HG03039 (cell line): ENCODE data around the gene ADAT3.

Source experiments
- ATAC-seq: cut with Tn5 transposase; IDR thresholded peaks from one replicate; pipeline ENCODE4 v1.9.1; 2021; ENCODE audit warnings: mild to moderate bottlenecking, moderate library complexity; ENCODE audit not compliant: unreplicated experiment

Gene ADAT3

DNA sequence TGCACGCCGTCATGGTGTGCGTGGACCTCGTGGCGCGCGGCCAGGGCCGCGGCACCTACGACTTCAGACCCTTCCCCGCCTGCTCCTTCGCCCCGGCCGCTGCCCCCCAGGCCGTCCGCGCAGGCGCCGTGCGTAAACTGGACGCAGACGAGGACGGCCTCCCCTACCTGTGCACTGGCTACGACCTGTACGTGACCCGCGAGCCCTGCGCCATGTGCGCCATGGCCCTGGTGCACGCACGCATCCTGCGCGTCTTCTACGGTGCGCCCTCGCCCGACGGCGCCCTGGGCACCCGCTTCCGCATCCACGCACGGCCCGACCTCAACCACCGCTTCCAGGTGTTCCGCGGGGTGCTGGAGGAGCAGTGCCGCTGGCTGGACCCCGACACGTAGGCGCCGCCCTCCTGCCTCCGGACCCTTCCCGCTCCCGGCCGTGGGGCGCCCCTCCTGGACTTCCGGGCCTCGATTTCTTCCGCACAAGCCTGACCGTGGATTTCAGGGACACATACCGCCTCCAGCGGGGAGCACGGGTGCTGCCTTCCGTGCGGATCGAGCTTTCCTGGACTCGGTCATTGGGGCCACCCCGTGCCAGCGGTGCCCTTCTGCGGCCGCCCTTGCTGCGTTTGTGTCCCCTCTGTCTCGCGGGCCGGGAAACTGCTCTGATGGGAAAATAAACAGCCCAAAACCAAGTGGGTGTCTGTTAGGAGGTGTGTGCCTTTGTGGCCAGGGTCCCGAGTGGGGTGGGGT, 7.7 kb downstream of the ADAT3 start:
- no peak for ATAC-seq

DNA sequence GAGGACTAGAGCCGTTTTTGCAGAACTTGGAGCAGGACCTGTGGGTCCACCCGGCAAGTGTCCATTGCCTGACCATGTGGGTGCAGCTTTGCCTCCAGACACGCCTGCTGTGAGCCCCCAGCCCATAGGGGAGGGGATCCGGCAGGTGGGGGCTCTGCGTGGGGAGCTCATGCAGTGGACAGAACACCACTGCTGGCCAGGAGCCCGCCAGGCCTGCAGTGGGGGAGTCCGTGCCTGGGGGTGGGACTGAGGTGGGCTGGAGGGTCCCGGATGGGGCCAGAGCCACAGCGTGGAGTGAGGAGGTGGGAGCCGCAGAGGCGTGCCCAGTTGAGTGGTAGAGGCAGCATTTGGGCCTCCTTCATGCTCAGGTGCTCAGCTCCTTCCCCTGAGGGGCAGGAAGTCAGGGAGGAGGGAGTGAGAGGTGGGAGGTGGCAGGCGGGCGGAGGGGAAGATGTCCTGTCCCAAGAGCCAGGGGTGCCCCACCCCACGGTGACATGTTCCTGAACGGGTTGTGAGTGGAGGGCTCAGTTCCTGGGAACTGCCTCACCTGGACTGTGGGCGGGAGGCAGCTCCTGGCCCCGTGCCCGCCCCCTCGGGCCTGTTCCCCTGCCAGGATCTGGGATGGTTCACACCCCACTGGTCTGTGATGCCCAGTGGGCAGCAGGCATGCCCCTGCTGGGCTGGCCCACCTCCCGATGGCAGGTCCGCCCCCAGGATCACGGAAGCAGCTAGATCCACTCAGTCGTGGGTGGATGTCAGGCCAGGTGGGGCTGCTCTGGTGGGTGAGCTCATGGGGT, 8.8 kb downstream of the ADAT3 start:
- ATAC-seq = no peak

DNA sequence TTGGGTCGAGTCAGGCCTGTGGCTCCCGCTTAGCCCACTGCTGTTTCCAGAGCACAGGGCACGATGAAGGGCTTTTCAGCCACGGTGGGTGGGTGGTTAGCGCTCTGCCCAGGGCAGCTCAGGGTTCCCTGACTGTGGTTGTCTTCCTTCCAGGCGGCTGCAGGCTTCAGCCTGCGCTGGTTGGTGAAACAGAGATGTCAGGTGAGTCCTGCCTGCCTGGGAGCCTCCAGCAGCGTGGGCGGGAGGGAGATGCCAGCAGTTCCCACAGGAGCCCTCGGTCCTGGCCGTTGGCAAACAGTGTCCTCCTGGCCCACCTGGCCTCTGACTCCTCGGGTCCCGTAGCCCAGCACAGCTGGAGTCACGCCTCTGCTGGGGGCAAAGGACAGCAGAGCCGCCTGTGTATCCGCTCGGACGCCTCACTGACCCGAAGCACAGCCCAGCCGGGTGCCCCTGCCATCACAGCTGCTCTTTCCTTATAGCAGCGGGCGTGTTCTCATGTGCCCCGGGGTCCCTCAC, 9.7 kb downstream of the ADAT3 start:
- no peak for ATAC-seq

DNA sequence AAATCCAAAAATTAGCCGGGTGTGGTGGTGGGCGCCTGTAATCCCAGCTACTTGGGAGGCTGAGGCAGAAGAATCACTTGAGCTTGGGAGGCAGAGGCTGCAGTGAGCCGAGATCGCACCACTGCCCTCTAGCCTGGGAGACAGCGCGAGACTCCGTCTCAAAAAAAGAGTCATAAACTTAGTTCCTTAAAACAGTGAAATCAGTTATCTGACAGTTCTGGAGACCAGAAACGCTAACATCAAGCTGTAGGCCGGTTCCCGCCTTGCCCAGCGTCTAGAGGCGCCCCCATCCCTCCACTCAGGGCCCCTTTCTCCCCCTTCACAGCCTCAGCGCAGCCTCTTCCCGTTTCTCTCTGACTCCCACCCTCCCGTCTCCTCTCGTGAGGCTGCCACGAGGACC, 11.9 kb downstream of the ADAT3 start:
- no peak for ATAC-seq

DNA sequence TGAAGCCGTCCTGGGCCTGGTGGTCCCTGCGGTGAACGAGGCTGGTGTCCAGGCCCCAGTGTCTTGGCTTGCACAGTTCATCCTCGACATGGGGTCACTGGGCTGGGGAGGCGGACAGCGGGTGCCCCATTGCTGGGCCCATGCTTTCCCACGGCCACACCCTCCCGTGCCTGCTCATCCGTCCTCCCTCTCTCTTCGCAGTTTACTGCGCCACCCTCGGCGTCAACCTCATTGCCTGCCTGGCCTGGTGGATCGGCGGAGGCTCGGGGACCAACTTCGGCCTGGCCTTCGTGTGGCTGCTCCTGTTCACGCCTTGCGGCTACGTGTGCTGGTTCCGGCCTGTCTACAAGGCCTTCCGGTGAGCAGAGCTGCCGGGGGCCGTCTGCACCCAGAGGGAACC, 12.7 kb downstream of the ADAT3 start:
- no peak for ATAC-seq

DNA sequence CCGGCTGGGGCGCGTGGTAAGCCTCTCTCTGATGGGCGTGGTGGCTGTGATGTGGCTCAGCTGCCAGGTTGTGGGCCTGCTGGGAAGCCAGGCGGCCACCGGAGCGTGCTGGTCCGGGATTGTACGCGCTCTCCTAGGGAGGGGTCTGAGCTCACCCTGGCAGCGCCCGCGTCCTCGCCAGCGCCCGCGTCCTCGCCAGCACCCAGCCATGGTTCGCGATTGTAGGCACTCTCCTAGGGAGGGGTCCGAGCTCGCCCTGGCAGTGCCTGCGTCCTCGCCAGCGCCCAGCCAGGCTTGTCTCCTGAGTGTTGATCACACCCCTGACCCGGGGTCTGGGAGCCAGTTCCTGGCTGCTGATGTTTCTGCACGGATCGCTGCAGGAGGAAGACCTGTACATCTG, 13.8 kb downstream of the ADAT3 start:
- ATAC-seq = no peak

DNA sequence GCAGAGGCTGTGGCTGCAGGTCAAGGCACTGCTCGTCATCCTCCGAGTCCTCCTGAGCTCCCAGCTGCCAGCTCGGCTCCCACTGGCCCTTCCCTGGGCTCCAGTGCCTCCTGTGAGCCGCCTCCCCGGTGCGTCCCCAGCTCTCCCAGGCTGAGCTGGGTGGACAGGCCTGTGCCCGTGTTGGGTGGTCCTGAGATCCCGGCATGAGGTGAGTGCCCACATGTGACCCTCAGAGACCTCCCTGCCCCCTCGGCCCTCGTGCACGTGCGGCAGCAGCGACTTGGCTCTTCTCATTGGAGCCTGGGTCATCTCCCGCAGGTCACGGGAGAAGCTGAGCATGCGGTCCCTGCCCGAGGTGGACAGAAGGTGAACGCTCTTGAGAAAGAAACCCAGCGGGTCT, 15.4 kb downstream of the ADAT3 start:
- no peak for ATAC-seq

DNA sequence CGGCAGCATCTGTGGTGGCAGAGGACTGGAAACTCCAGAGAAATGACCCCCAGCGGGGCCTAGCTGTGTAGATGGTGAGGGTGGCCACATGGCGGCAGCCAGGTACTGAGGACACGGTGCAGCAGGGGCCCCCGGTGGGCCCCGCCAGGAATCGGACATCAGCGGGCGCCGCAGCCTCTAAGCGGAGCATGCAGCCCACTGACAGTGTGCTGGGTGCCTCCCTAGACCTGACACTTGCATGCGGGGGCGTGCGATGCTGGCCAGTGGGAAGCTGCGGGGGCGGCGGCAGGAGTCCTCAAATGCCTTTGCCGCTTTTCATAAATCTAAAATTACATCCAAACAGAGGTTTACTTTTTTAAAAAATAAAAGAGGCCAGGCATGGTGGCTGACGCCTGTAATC, 16.1 kb downstream of the ADAT3 start:
- ATAC-seq = no peak

DNA sequence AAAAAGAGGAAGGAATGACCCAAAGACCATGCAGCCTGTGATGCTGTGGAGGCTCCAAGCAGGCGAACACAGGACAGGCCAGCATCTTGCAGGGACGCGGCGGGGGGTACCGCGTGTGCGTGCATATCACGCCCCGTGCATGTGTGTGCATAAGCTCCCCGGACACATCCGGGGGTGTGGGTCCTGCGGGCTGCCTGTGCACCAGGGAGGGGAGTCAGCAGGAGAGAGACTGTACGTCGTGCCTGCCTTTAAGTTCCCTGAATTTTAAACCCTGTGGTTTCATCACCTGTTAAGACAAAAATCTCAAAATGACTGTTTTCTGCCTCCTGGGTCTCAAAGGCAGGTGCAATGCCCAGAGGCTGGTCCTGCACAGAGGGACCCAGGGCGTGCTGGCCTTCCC, 16.6 kb downstream of the ADAT3 start:
- no peak for ATAC-seq

DNA sequence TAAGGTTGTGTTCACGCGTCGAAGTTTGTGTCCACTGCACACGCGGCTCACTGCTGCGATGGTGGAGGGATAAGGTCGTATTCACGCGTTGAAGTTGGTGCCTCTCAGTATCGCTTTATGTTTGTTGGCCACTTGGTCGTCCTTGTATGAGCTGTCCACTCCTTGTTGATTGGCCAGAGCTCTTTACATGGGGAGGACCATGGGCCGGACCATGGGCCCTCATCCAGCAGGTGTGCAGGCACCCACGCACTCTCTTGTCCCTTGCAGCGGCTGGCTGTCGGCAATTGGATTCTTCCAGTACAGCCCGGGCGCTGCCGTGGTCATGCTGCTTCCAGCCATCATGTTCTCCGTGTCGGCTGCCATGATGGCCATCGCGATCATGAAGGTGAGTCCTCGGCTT, 17.6 kb downstream of the ADAT3 start:
- ATAC-seq = no peak

DNA sequence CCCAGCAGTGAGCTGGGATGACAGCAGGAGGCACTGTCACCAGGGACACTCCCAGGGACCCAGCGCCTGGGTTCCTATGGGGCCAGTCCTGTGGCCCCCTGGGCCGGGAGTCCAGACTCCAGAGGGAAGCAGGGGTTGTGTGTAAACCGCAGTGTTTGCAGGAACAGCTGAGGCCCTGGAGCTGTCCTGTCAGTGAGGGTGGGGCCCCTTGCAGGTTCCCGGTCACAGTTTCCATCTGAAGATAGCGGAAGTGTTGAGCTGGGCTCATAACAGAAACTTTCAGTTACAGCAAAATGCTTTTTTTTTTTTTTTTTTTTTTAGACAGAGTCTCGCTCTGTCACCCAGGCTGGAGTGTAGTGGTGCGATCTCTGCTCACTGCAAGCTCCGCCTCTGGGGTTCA, 18.1 kb downstream of the ADAT3 start:
- no peak for ATAC-seq

DNA sequence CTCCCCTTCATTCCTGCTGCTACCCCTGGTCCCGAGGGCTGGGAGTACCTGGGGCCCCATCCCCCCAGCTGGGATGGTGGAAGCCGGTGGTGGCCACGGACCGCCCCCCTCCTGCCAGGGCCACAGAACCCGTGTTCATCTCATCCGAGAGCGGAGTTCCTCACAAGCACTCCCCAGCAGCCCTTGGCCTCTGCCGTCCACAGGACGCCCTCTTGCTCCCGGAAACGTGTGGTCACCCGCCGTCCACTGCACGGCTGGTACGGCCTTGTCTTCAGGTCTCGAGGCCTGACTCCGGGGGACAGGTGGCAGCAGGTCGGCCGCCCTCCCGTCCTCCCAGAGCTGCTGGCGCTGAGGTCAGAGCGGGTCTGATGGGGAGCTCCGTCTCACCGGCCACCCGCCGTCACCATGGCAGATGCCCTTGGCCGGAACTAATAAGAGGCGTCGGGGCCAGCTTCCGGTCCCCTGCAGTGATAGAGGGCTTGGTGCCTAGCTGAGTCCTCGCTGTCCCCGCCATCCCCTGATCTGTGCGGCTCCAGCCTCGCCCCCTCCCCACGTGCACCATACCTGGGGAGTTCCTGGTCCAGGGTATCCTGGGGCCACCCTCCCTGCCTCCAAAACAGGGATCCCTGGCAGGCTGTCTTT, 19.2 kb downstream of the ADAT3 start:
- ATAC-seq = no peak

DNA sequence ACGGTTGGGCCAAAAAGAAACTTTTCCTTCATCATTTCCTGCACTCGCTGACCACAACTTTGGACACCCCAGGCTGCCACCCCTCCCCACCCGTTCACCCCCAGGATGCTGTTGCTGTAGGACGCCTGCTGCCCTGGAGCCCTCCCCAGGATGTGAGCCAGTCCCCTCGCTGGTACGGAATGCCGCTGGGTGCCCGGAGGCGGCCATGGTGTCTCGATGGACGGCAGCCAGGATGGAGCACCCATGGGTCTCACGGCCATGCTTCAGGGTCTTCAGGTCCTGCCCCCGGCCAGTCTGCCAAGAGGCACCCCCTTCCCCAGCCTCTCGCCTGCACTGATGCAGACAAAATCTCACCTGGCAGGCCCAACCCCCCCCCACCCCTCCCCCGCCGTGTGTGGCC, 20.3 kb downstream of the ADAT3 start:
- no peak for ATAC-seq

DNA sequence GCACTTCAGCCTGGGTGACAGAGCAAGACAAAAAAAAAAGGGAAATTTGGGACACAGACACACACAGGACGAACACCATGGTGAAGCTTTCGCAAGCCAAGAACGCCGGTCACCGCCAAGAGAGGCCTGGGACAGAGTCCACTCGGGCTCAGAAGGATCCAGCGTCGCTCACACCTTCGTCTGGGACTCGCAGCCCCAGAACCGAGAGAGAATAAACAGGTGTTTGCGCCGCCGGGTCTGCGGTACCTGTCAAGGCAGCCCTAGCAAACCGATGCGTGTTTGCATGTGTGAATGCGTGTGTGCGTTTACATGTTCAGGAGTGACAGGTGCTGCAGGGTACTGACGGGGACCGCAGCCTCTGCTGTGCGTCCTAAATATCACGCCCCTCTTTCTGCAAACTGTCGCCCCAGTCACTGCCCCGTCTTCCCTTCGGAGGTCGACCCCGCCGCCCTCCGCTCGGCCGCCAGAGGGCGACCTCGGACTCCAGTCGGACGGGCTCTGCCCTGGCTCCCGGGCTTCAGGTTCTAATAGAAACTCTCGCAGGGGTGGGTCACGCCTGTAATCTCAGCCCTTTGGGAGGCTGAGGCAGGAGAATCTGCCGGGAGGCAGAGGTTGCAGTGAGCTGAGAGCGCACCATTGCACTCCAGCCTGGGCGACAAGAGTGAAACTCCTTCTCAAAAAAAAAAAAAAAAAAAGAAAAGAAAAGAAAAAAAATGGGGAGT, 24.0 kb downstream of the ADAT3 start:
- no peak for ATAC-seq

DNA sequence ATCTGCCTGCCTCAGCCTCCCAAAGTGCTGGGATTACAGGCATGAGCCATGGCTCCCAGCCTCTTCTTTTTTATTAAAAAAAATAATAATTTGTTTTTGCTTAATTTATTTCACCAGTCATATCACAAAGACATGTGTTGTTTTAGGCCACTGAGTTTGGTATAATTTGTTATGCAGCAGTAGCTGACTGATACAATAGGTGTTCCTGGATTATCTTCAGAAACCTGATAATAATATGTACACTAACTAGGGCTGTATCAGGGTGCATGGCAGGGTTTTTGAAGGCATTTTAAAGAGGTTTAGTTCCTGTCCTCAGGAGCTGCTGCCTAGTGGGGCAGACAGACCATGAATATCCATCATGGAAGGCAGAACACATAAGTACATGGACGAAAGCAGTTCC, 26.2 kb downstream of the ADAT3 start:
- ATAC-seq = no peak

DNA sequence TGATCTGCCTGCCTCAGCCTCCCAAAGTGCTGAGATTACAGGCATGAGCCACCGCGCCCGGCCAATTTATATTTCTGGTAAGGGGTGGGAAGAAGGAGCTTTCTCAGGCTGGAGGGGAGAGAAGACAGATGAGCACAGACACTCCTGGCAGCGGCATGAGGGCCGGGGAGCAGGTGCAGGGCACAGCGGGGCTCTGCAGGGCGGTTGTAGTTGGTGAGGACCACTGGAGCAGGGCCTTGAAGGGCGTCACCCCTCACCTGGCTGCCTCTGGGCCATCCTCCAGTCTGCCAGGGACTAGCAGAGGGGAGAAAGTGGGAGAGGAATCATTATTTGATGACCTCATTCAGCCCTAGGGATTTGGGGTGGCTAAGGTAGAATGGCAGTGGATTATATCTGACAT, 27.2 kb downstream of the ADAT3 start:
- ATAC-seq = no peak

DNA sequence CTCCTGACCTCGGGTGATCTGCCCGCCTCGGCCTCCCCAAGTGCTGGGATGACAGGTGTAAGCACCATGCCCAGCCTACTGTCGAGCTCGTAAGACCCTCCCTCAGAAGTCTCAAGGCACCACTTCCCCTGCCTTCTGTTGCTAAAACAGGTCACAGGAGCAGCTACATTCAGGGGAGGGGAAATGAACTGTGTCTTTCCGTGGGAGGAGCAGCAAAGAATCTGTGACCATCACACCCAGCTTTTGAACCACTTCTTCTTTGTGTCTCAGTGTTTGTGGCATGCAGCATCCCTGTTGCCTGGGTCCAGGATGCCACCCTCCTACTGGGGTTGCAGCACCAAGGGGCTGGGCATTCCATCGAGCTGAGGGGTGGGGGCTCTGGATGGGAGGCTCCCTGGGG, 28.0 kb downstream of the ADAT3 start:
- ATAC-seq = no peak

DNA sequence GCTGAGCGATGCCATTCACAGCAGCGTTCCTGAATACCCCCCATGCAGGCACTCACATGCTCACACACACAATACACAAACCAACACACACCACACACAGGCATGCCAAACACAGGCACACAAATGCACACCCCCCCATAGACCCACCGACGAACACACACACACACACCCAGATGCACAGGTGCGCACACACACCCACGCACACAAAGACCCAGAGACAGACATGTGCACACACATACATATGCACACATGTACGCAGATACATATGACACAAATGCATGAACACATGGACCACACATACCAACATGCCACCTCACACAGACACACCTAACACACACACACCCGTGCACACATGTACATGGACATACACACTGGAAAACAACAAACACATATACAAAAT, 28.7 kb downstream of the ADAT3 start:
- no peak for ATAC-seq

DNA sequence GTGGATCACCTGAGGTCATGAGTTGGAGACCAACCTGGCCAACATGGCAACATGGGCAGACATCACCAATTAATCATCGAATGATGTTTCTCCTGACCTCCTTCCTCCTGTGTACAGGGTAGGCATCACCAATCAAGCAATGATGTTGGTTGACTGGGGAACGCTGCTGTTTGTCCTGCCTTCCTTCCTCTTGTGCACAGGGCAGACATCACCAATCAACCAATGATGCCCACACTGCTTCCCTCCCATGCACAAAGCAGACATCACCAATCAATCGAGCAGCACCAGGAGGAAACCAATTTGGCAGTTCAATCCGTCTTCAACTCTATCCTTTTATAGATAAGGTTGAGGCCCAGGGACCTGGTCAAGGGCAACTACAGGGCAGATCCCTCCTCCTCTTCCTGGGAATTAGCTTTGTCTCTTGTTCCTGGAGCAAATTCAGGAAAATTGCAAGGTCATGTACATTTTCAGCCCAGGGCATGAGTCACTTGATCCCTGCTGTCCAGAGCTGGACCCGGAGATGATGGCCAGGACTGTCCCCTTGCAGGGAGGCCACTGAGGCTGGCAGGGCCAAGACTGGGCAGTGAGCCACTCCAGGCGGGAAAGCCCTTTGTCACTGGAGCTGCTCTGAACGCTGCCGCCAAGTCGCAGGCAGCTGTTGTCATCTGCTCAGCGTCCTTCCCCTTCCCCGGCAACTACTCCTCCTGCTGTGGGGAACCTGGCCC, 30.4 kb downstream of the ADAT3 start:
- no peak for ATAC-seq

DNA sequence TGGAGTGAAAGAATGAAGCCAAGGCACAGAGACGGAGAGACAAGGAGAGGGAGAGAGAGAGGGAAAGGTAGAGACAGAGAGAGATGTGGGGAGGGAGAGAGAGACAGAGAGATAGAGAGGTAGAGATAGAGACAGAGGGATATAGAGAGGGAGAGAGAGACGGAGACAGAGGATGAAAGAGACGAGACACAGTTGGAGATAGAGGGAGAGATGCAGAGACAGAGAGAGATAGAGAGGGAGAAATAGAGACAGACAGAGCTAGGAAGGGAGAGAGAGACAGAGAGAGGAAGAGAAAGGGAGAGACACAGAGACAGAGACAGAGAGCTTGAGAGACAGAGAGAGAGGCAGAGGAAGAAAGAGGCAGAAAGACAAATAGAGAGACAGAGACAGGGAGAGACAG, 31.2 kb downstream of the ADAT3 start:
- no peak for ATAC-seq
